ENCODE results near the gene ADGRB2. TPM values are rescaled to one million over a fixed set of nuclear protein-coding genes. Genes with fewer than 3 reads are reported as not detected.
A peak's percentile ranks its signal among the peaks of the same experiment; 100 is the strongest.

The ADGRB2 gene
- total and polyA plus RNA-seq, 2 of the 4 experiments (the other 2 are of a cell fraction), result 2.2 to 11.9 TPM

GRCh38 chr1:31807273-31808048 lies 43.3 kb upstream of the ADGRB2 start:
- Histone ChIP-seq H2BK5ac (ENCODE audit: low read depth, low read length, poor library complexity, severe bottlenecking) (no peak overlapping the region), H3K56ac (ENCODE audit: extremely low read depth, insufficient read depth, low read length) (no peak overlapping the region), H3K4me3 (ENCODE audit: insufficient read depth, low read depth, low read length) (no peak overlapping the region), H3K9ac (ENCODE audit: low read depth, low read length) (no peak overlapping the region), H2AFZ (replicated peaks; ENCODE audit: low read length, poor library complexity) (no peak overlapping the region), H3K4me2 (ENCODE audit: low read depth, low read length) (no peak overlapping the region), H2BK120ac (ENCODE audit: low read depth, low read length) (no peak overlapping the region), H3K27me3 (ENCODE audit: control insufficient read depth, insufficient read depth, low read length) (no peaks in the 10 kb centered on the region), H4K5ac (ENCODE audit: low read depth, low read length) (no peak overlapping the region), H3K36me3 (ENCODE audit: control insufficient read depth, insufficient read depth, low read length) (no peaks in the 10 kb centered on the region), H3K23ac (ENCODE audit: low read depth, low read length) (no peak overlapping the region), H3K27ac (ENCODE audit: insufficient read depth, low read length) (no peak overlapping the region), H3K9me1 (ENCODE audit: insufficient read depth, low read length) (0 out of 2 replicates have a peak, but pooled peaks cover 3% of the 10 kb centered on the region), H2BK15ac (ENCODE audit: low read depth, low read length) (no peak overlapping the region), H2AK9ac (replicated peaks; ENCODE audit: low read depth, low read length, poor library complexity) (no peak overlapping the region), H3K79me1 (ENCODE audit: low read depth in 1 of 2, low read length in 2 of 2) (no peaks in the 10 kb centered on the region), H4K20me1 (ENCODE audit: insufficient read depth, low read length) (no peaks in the 10 kb centered on the region), H3K9me3 (ENCODE audit: control insufficient read depth, insufficient read depth, low read length) (no peaks in the 10 kb centered on the region), H2AK5ac (ENCODE audit: low read depth, low read length) (no peak overlapping the region), H3K4me1 (ENCODE audit: control insufficient read depth, insufficient read depth, low read length) (no peaks in the 10 kb centered on the region; the same call in 1 of the 2 replicates), H3K14ac (replicated peaks; ENCODE audit: low read depth, low read length) (no peak overlapping the region), H4K8ac (ENCODE audit: low read depth in 2 of 2, low read length in 2 of 2) (no peak overlapping the region), H2BK20ac (ENCODE audit: low read depth, low read length) (no peak overlapping the region), H4K91ac (ENCODE audit: insufficient read depth, low read depth, low read length) (no peak overlapping the region), H3K4ac (ENCODE audit: low read depth, low read length) (no peak overlapping the region), H3K18ac (ENCODE audit: low read depth, low read length) (no peak overlapping the region)
- POLR2A ChIA-PET (ENCODE audit: unreplicated experiment), result no interaction called here
- no TSS peak for BruUV-seq (replicated peaks)
- no peak for DNase-seq
- intact Hi-C loops (cut with micrococcal nuclease), result no loop called here
- TF ChIP-seq CEBPB (IDR thresholded peaks at IDR 0.05; ENCODE audit: low read depth, low read length) (peak; percentile 50; the same call in 1 of the 2 replicates), FOS (IDR thresholded peaks at IDR 0.05; ENCODE audit: low read depth, low read length) (no peak)
- no peak for ATAC-seq (ENCODE audit: low read depth)
- CTCF ChIA-PET, result interaction anchor here (1.2 kb wide), 1 partner anchor 19 kb away, joined by 3 read pairs; no protein-coding TSS in a partner anchor
- dilution Hi-C loops (cut with HindIII; ENCODE audit: low sequenced_read_pairs, unreplicated experiment), result no loop called here
- no CpG with 5 or more reads among the region's 4 CpGs for WGBS, 2 experiments (ENCODE audit: extremely low coverage in 2 of 2, insufficient read length in 1 of 2)
- in situ Hi-C loops (cut with MboI; ENCODE audit: low sequenced_read_pairs), result no loop called here

All from IMR-90 (cell line).